Progenitor cell of endocrine pancreas (in vitro differentiated cells): ENCODE data around the gene TMEM121B. TPM values are rescaled to one million over a fixed set of nuclear protein-coding genes. Genes with fewer than 3 reads are reported as not detected.
A peak's percentile ranks its signal among the peaks of the same experiment; 100 is the strongest.

ENCODE experiments used
- DNase-seq: peaks from one replicate; pipeline ENCODE4 v3.0.0; 2021; ENCODE audit warnings: low spot score; ENCODE audit not compliant: unreplicated experiment
- H3K27ac Mint-ChIP-seq: 2 replicates; pipeline ENCODE4 v1.8.0; 2021; ENCODE audit warnings: mild to moderate bottlenecking, moderate library complexity, mixed read lengths
- H3K27me3 Mint-ChIP-seq: 2 replicates; pipeline ENCODE4 v1.8.0; 2021; ENCODE audit warnings: mixed read lengths
- H3K36me3 Mint-ChIP-seq: 2 replicates; pipeline ENCODE4 v1.8.0; 2022; ENCODE audit warnings: mixed read lengths; ENCODE audit not compliant: insufficient read depth
- H3K4me1 Mint-ChIP-seq: 2 replicates; pipeline ENCODE4 v1.8.0; 2021; ENCODE audit warnings: low read depth, mixed read lengths
- H3K4me3 Mint-ChIP-seq: 2 replicates; pipeline ENCODE4 v1.8.0; 2021; ENCODE audit warnings: low read depth, mild to moderate bottlenecking, moderate library complexity, mixed read lengths
- H3K9me3 Mint-ChIP-seq: 2 replicates; pipeline ENCODE4 v1.8.0; 2021; ENCODE audit warnings: low read depth, mixed read lengths
- CTCF ChIP-seq: fragments of 200-600 bp; sonication (generic); IDR thresholded peaks from one replicate; pipeline ENCODE4 v1.5.0; 2021; ENCODE audit warnings: antibody characterized with exemption, mild to moderate bottlenecking; ENCODE audit not compliant: unreplicated experiment
- total RNA-seq: library from RNA; stranded (reverse); gene quantifications from 2 replicates; pipeline ENCODE4 v1.2.1, GENCODE V29; 2021

The TMEM121B gene
- total RNA-seq, 1 donor from 2014 or later, result 4.7 TPM

- H3K36me3 Mint-ChIP-seq, result no peaks in the 10 kb centered on the region
- H3K4me1 Mint-ChIP-seq, result peaks cover 2% of the 10 kb centered on the region
- no peak overlapping the region for H3K4me3 Mint-ChIP-seq
These were observed 30.6 kb downstream of the TMEM121B start for GRCh38 chr22:17090550-17090949.

GRCh38 chr22:17087498-17088131 is 33.5 kb downstream of the TMEM121B start:
- no peak for DNase-seq
- H3K27me3 Mint-ChIP-seq, result peaks cover 22% of the 10 kb centered on the region

More at GRCh38 chr22:17090550-17090949, 30.6 kb downstream of the TMEM121B start:
- no peak for DNase-seq
- H3K27ac Mint-ChIP-seq, result no peak overlapping the region
- TF ChIP-seq CTCF, result no peak
- H3K9me3 Mint-ChIP-seq, result no peaks in the 10 kb centered on the region
- H3K27me3 Mint-ChIP-seq, result peaks cover 19% of the 10 kb centered on the region

GRCh38 chr22:17086788-17087497 is 34.2 kb downstream of the TMEM121B start:
- no peak for TF ChIP-seq CTCF
- DNase-seq, result no peak
- peaks cover 22% of the 10 kb centered on the region for H3K27me3 Mint-ChIP-seq
- H3K4me1 Mint-ChIP-seq, result peaks cover 2% of the 10 kb centered on the region
- no peak overlapping the region for H3K27ac Mint-ChIP-seq
- no peaks in the 10 kb centered on the region for H3K36me3 Mint-ChIP-seq
- peak overlapping the region; percentile 57 for H3K4me3 Mint-ChIP-seq
- no peaks in the 10 kb centered on the region for H3K9me3 Mint-ChIP-seq

More at GRCh38 chr22:17087498-17088131, 33.5 kb downstream of the TMEM121B start:
- Mint-ChIP-seq H3K4me3 (no peak overlapping the region), H3K27ac (no peak overlapping the region), H3K36me3 (no peaks in the 10 kb centered on the region), H3K9me3 (no peaks in the 10 kb centered on the region), H3K4me1 (peaks cover 2% of the 10 kb centered on the region)
- TF ChIP-seq CTCF, result no peak

- peaks cover 2% of the 10 kb centered on the region for H3K4me1 Mint-ChIP-seq
- H3K27me3 Mint-ChIP-seq, result peaks cover 22% of the 10 kb centered on the region
- no peaks in the 10 kb centered on the region for H3K36me3 Mint-ChIP-seq
- no peak for DNase-seq
- TF ChIP-seq CTCF, result no peak
- H3K4me3 Mint-ChIP-seq, result peak overlapping the region; percentile 78
- no peaks in the 10 kb centered on the region for H3K9me3 Mint-ChIP-seq
- no peak overlapping the region for H3K27ac Mint-ChIP-seq
These were observed 34.9 kb downstream of the TMEM121B start for GRCh38 chr22:17086296-17086695.

- TF ChIP-seq CTCF, result no peak
- no peak for DNase-seq
- Mint-ChIP-seq H3K9me3 (no peaks in the 10 kb centered on the region), H3K36me3 (no peaks in the 10 kb centered on the region), H3K4me1 (peaks cover 2% of the 10 kb centered on the region), H3K27me3 (peaks cover 22% of the 10 kb centered on the region), H3K27ac (no peak overlapping the region), H3K4me3 (peak overlapping the region; percentile 78)
These were observed 35.6 kb downstream of the TMEM121B start for GRCh38 chr22:17085277-17086181.
